ENCODE results near the gene TECTA.

GRCh38 chr11:121091492-121092152 lies 9.4 kb upstream of the TECTA start:
- TF ChIP-seq, protein P1, sequence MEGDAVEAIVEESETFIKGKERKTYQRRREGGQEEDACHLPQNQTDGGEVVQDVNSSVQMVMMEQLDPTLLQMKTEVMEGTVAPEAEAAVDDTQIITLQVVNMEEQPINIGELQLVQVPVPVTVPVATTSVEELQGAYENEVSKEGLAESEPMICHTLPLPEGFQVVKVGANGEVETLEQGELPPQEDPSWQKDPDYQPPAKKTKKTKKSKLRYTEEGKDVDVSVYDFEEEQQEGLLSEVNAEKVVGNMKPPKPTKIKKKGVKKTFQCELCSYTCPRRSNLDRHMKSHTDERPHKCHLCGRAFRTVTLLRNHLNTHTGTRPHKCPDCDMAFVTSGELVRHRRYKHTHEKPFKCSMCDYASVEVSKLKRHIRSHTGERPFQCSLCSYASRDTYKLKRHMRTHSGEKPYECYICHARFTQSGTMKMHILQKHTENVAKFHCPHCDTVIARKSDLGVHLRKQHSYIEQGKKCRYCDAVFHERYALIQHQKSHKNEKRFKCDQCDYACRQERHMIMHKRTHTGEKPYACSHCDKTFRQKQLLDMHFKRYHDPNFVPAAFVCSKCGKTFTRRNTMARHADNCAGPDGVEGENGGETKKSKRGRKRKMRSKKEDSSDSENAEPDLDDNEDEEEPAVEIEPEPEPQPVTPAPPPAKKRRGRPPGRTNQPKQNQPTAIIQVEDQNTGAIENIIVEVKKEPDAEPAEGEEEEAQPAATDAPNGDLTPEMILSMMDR (IDR thresholded peaks at IDR 0.05), result no peak
- TF ChIP-seq POLR2A (IDR thresholded peaks at IDR 0.05), result no peak
